Measurements from ENCODE around the gene GPC6.

DNA sequence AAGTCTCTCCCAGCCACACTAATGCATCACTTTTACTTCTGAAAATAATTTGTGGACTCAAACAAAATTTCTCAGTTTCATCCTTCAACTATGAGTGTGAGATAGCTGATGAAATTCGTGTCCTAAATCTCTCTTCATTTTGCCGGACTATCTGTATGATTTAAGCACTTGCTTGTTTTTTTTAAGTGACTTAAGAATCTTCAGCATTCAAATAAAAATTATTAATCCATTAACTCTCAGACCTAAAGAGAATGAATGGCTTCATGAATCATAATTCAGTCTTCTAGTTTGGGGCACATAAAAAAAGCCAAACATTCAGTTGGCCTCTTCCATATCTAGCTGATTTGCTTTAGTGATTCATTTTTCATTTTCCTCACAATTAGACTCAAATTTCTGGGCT lies 673.4 kb downstream of the GPC6 start:
- TF ChIP-seq POLR2A (IDR thresholded peaks at IDR 0.05), result no peak
- TF ChIP-seq, protein P1, sequence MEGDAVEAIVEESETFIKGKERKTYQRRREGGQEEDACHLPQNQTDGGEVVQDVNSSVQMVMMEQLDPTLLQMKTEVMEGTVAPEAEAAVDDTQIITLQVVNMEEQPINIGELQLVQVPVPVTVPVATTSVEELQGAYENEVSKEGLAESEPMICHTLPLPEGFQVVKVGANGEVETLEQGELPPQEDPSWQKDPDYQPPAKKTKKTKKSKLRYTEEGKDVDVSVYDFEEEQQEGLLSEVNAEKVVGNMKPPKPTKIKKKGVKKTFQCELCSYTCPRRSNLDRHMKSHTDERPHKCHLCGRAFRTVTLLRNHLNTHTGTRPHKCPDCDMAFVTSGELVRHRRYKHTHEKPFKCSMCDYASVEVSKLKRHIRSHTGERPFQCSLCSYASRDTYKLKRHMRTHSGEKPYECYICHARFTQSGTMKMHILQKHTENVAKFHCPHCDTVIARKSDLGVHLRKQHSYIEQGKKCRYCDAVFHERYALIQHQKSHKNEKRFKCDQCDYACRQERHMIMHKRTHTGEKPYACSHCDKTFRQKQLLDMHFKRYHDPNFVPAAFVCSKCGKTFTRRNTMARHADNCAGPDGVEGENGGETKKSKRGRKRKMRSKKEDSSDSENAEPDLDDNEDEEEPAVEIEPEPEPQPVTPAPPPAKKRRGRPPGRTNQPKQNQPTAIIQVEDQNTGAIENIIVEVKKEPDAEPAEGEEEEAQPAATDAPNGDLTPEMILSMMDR (IDR thresholded peaks at IDR 0.05), result no peak
- TF ChIP-seq POLR2AphosphoS5 (IDR thresholded peaks at IDR 0.05), result no peak
